ENCODE measurements around the gene MS4A7.
"Not testable (repeated sequence)": the region's sequence is repeated elsewhere in the genome, so short reads cannot be mapped to it uniquely, and the experiment has no call there.

DNA sequence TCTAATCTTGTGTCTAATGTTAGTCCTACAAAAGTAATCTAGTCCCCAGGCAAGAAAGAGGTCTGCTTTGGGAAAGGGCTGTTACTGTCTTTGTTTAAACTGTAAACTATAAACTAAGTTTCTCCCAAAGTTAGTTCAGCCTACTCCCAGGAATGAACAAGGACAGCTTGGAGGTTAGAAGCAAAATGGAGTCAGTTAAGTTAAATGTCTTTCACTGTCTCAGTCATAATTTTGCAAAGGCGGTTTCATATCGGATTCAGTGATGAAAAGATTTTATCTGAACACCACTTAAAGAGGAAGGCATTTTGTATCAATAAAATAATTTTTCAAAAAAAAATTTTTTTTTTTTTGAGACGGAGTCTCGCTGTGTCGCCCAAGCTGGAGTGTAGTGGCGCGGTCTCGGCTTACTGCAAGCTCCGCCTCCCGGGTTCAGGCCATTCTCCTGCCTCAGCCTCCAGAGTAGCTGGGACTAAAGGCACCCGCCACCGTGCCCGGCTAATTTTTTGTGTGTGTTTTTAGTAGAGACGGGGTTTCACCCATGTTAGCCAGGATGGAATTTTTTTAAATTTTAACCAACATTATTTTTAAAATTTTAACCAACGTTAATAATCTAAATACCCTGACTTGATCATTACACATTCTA lies 11.9 kb upstream of the MS4A7 start:
- TF ChIP-seq, protein P1, sequence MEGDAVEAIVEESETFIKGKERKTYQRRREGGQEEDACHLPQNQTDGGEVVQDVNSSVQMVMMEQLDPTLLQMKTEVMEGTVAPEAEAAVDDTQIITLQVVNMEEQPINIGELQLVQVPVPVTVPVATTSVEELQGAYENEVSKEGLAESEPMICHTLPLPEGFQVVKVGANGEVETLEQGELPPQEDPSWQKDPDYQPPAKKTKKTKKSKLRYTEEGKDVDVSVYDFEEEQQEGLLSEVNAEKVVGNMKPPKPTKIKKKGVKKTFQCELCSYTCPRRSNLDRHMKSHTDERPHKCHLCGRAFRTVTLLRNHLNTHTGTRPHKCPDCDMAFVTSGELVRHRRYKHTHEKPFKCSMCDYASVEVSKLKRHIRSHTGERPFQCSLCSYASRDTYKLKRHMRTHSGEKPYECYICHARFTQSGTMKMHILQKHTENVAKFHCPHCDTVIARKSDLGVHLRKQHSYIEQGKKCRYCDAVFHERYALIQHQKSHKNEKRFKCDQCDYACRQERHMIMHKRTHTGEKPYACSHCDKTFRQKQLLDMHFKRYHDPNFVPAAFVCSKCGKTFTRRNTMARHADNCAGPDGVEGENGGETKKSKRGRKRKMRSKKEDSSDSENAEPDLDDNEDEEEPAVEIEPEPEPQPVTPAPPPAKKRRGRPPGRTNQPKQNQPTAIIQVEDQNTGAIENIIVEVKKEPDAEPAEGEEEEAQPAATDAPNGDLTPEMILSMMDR (conservative IDR thresholded peaks at IDR 0.05; ENCODE audit: low read length), result not testable (repeated sequence)
- TF ChIP-seq EZH2phosphoT487 (IDR thresholded peaks at IDR 0.05; ENCODE audit: borderline replicate concordance), result not testable (repeated sequence)
